CD4-positive, alpha-beta T cell (primary cell): ENCODE measurements around the gene SPG11. TPM values are rescaled to one million over a fixed set of nuclear protein-coding genes. Genes with fewer than 3 reads are reported as not detected.
"Not testable (repeated sequence)": the region's sequence is repeated elsewhere in the genome, so short reads cannot be mapped to it uniquely, and the experiment has no call there.

Experiments
- ATAC-seq: fragments of 200-7000 bp; cut with Tn5 transposase; one replicate; pipeline ENCODE4 v1.10.0; 2022; ENCODE audit warnings: mild to moderate bottlenecking; ENCODE audit not compliant: poor library complexity
- CTCF ChIA-PET: fragments of 350-600 bp; sonication (Branson Sonifier 250); formaldehyde crosslinking; loops from one replicate; lab custom pipeline; 2021; ENCODE audit warnings: antibody characterized with exemption, inconsistent platforms; lab: Charles Lee
- POLR2A ChIA-PET: fragments of 350-600 bp; sonication (Branson Sonifier 250); formaldehyde crosslinking; loops from one replicate; lab custom pipeline; 2021; ENCODE audit warnings: antibody characterized with exemption, inconsistent platforms; lab: Charles Lee
- DNase-seq, 14 experiments: peaks; one replicate each; pipeline ENCODE4 v3.0.0-alpha.2; 2013 to 2020; ENCODE audit warnings: mixed read lengths in 2 of 14
- H3K27ac ChIP-seq, 2 donors: one replicate each; pipeline versions ENCODE4 v1.5.1 to v1.7.0; 2013; ENCODE audit warnings: low read length in 2 of 2, low read depth in 1 of 2, mild to moderate bottlenecking in 1 of 2
- H3K27me3 ChIP-seq, 2 experiments: 1 replicate in 1 of 2; 2 replicates in 1 of 2; pipeline versions ENCODE4 v1.6.1 to v1.7.0; 2013; ENCODE audit warnings: low read length in 2 of 2, control low read depth in 1 of 2, mild to moderate bottlenecking in 1 of 2, moderate library complexity in 1 of 2; ENCODE audit not compliant: insufficient read depth in 2 of 2, control insufficient read depth in 1 of 2
- H3K36me3 ChIP-seq: one replicate; pipeline ENCODE4 v1.6.1; 2013; ENCODE audit warnings: low read length, control low read depth; ENCODE audit not compliant: insufficient read depth
- H3K4me1 ChIP-seq: one replicate; pipeline ENCODE4 v1.6.1; 2013; ENCODE audit warnings: low read length, control low read depth; ENCODE audit not compliant: insufficient read depth
- H3K4me3 ChIP-seq: one replicate; pipeline ENCODE4 v1.5.1; 2013; ENCODE audit warnings: mild to moderate bottlenecking, low read length, moderate library complexity
- H3K9me3 ChIP-seq, 2 experiments: 1 replicate in 1 of 2; 2 replicates in 1 of 2; pipeline versions ENCODE4 v1.6.1 to v1.7.0; 2013; ENCODE audit warnings: low read length in 2 of 2, mild to moderate bottlenecking in 2 of 2, control low read depth in 1 of 2, moderate library complexity in 1 of 2; ENCODE audit not compliant: control insufficient read depth in 1 of 2, insufficient read depth in 1 of 2
- H3K27ac Mint-ChIP-seq: one replicate; pipeline ENCODE4 v1.8.0; 2020; ENCODE audit warnings: mixed read lengths
- H3K27me3 Mint-ChIP-seq: one replicate; pipeline ENCODE4 v1.8.0; 2021; ENCODE audit warnings: mixed read lengths
- H3K36me3 Mint-ChIP-seq: one replicate; pipeline ENCODE4 v1.8.0; 2021; ENCODE audit warnings: low read depth, mixed read lengths
- H3K4me1 Mint-ChIP-seq: one replicate; pipeline ENCODE4 v1.8.0; 2021; ENCODE audit warnings: low read depth, mixed read lengths
- H3K4me3 Mint-ChIP-seq: one replicate; pipeline ENCODE4 v1.8.0; 2020; ENCODE audit warnings: mild to moderate bottlenecking, mixed read lengths
- H3K9me3 Mint-ChIP-seq: one replicate; pipeline ENCODE4 v1.8.0; 2020; ENCODE audit warnings: mixed read lengths
- intact Hi-C, 2 experiments: fragments of 100-400 bp; cut with DNase I in 1 of 2; cut with micrococcal nuclease in 1 of 2; formaldehyde crosslinking; loops; one replicate each; pipeline versions ENCODE4 v1.15.1 to v1.9.0; 2023 to 2025; cut with DNase I, micrococcal nuclease
- total RNA-seq, 174 experiments: library from RNA in 2 of 174; stranded (reverse) in 2 of 174; gene quantifications; one replicate each; pipeline ENCODE4 v1.2.3 and lab custom pipeline; 2021 to 2026
- TF ChIP-seq, protein P1 (sequence below): fragments of 200-600 bp; IDR thresholded peaks from one replicate; pipeline ENCODE4 v1.8.0; 2022; ENCODE audit warnings: antibody characterized with exemption, mild to moderate bottlenecking

Gene SPG11
- total RNA-seq, 2 experiments from 2014 or later, result 49.9 to 51.3 TPM

DNA sequence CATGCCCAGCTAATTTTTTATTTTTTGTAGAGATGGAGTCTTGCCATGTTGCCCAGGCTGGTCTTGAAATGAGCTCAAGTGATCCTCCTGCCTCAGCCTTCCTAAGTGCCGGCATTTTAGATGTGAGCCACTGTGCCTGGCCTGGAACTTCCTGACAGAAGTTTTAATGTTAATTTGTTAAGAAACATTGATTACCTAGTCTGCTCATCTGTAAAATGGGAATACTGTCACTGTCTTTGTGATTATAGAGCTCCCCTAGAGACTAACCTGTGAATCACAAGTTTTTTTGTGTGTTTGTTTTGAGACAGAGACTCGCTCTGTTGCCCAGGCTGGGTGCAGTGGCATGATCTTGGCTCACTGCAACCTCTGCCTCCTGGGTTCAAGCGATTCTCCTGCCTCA lies 130.8 kb downstream of the SPG11 start:
- H3K36me3 Mint-ChIP-seq, result peaks cover 21% of the 10 kb centered on the region
- CTCF ChIA-PET, result interaction anchor here (0.5 to 2.3 kb wide), 4 partner anchors 13 to 145 kb away, joined by 3 to 7 read pairs (median 6); no protein-coding TSS in a partner anchor
- peak overlapping the region; percentile 67 for H3K27ac Mint-ChIP-seq
- DNase-seq, result no peak
- Histone ChIP-seq H3K27ac (peak overlapping the region in 1 of 2 donors; percentile 11), H3K4me3 (no peak overlapping the region), H3K36me3 (no peaks in the 10 kb centered on the region), H3K9me3 (no peaks in the 10 kb centered on the region), H3K4me1 (peaks cover 21% of the 10 kb centered on the region), H3K27me3 (no peaks in the 10 kb centered on the region)
- H3K4me1 Mint-ChIP-seq, result peaks cover 32% of the 10 kb centered on the region
- H3K27me3 Mint-ChIP-seq, result no peaks in the 10 kb centered on the region
- intact Hi-C loops, result no loop called here
- ATAC-seq, result no peak
- POLR2A ChIA-PET, result interaction anchor here (1.3 to 2.1 kb wide), 5 partner anchors 14 to 244 kb away, joined by 3 to 6 read pairs (median 4); partner anchors contain the start of genes CTDSPL2 and GOLM2
- H3K4me3 Mint-ChIP-seq, result peak overlapping the region; percentile 58
- TF ChIP-seq, protein P1, sequence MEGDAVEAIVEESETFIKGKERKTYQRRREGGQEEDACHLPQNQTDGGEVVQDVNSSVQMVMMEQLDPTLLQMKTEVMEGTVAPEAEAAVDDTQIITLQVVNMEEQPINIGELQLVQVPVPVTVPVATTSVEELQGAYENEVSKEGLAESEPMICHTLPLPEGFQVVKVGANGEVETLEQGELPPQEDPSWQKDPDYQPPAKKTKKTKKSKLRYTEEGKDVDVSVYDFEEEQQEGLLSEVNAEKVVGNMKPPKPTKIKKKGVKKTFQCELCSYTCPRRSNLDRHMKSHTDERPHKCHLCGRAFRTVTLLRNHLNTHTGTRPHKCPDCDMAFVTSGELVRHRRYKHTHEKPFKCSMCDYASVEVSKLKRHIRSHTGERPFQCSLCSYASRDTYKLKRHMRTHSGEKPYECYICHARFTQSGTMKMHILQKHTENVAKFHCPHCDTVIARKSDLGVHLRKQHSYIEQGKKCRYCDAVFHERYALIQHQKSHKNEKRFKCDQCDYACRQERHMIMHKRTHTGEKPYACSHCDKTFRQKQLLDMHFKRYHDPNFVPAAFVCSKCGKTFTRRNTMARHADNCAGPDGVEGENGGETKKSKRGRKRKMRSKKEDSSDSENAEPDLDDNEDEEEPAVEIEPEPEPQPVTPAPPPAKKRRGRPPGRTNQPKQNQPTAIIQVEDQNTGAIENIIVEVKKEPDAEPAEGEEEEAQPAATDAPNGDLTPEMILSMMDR, result no peak
- H3K9me3 Mint-ChIP-seq, result no peaks in the 10 kb centered on the region

GRCh38 chr15:44532275-44532674 lies 131.2 kb downstream of the SPG11 start:
- H3K27me3 ChIP-seq, ATAC-seq, H3K4me3 Mint-ChIP-seq, DNase-seq, H3K4me3 ChIP-seq, H3K36me3 ChIP-seq, H3K9me3 ChIP-seq, intact Hi-C loops, H3K27me3 Mint-ChIP-seq, H3K9me3 Mint-ChIP-seq: not testable (repeated sequence)
- ChIA-PET POLR2A (interaction anchor here (1.3 to 2.1 kb wide), 4 partner anchors 14 to 244 kb away, joined by 3 to 6 read pairs (median 4); partner anchors contain the start of gene GOLM2), CTCF (interaction anchor here (0.5 to 2.3 kb wide), 3 partner anchors 13 to 145 kb away, joined by 5 to 7 read pairs (median 6); no protein-coding TSS in a partner anchor)
- peaks cover 19% of the 10 kb centered on the region for H3K36me3 Mint-ChIP-seq
- Histone ChIP-seq H3K27ac (peak overlapping the region in 1 of 2 donors; percentile 11), H3K4me1 (peaks cover 18% of the 10 kb centered on the region)
- H3K27ac Mint-ChIP-seq, result peak overlapping the region; percentile 67
- H3K4me1 Mint-ChIP-seq, result peaks cover 31% of the 10 kb centered on the region

GRCh38 chr15:44530653-44531052 lies 132.8 kb downstream of the SPG11 start:
- Mint-ChIP-seq H3K9me3 (no peaks in the 10 kb centered on the region), H3K27me3 (no peaks in the 10 kb centered on the region), H3K4me3 (no peak overlapping the region), H3K36me3 (peaks cover 10% of the 10 kb centered on the region), H3K27ac (no peak overlapping the region), H3K4me1 (peaks cover 25% of the 10 kb centered on the region)
- TF ChIP-seq, protein P1, result no peak
- no peaks in the 10 kb centered on the region for H3K9me3 ChIP-seq
- intact Hi-C loops, result no loop called here
- peaks cover 12% of the 10 kb centered on the region for H3K4me1 ChIP-seq
- POLR2A ChIA-PET, result interaction anchor here (0.9 kb wide), 1 partner anchor 104 kb away, joined by 3 read pairs; no protein-coding TSS in a partner anchor
- CTCF ChIA-PET, result interaction anchor here (1.6 kb wide), 1 partner anchor 48 kb away, joined by 3 read pairs; no protein-coding TSS in a partner anchor
- no peak for DNase-seq
- no peak for ATAC-seq
- H3K4me3 ChIP-seq, result no peak overlapping the region
- no peaks in the 10 kb centered on the region for H3K36me3 ChIP-seq
- no peak overlapping the region for H3K27ac ChIP-seq
- H3K27me3 ChIP-seq, result no peaks in the 10 kb centered on the region
